ENCODE data around the gene PI4KA.

DNA sequence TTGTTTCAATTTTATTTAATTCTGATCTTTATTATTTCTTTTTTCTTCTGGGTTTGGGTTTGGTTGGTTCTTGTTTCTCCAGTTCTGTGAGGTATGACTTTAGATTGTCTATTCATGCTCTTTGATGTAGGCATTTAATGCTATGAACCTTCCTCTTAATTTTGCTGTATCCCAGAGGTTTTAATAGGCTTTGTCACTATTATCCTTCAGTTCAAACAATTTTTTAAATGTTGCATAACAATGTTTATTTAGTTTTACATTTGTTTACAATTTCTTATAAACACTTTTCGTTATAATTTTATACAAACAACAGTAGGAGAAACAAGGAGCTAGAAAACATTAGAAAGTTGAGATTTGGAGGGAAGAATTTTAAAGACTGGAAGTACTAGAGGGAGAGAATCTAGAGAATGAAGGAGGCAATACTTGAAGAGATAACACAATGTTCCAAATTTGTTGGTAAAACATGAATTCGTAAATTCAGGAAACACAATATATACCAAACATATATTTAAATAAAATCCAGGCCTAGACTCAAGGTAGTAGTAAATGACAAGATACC, 180.8 kb downstream of the PI4KA start:
- TF ChIP-seq, protein P1, sequence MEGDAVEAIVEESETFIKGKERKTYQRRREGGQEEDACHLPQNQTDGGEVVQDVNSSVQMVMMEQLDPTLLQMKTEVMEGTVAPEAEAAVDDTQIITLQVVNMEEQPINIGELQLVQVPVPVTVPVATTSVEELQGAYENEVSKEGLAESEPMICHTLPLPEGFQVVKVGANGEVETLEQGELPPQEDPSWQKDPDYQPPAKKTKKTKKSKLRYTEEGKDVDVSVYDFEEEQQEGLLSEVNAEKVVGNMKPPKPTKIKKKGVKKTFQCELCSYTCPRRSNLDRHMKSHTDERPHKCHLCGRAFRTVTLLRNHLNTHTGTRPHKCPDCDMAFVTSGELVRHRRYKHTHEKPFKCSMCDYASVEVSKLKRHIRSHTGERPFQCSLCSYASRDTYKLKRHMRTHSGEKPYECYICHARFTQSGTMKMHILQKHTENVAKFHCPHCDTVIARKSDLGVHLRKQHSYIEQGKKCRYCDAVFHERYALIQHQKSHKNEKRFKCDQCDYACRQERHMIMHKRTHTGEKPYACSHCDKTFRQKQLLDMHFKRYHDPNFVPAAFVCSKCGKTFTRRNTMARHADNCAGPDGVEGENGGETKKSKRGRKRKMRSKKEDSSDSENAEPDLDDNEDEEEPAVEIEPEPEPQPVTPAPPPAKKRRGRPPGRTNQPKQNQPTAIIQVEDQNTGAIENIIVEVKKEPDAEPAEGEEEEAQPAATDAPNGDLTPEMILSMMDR (IDR thresholded peaks at IDR 0.05): no peak
- no peak for TF ChIP-seq POLR2A (IDR thresholded peaks at IDR 0.05)

Data from tibial nerve (tissue), 3 donors.